GM12872 (cell line): ENCODE measurements around the gene STARD3.

Source experiments
- TF ChIP-seq, protein P1 (sequence below): IDR thresholded peaks from 3 replicates; pipeline ENCODE4 v1.5.1; 2011; ENCODE audit warnings: low read depth, mild to moderate bottlenecking, low read length, moderate library complexity; ENCODE audit not compliant: insufficient read depth

STARD3 gene

DNA sequence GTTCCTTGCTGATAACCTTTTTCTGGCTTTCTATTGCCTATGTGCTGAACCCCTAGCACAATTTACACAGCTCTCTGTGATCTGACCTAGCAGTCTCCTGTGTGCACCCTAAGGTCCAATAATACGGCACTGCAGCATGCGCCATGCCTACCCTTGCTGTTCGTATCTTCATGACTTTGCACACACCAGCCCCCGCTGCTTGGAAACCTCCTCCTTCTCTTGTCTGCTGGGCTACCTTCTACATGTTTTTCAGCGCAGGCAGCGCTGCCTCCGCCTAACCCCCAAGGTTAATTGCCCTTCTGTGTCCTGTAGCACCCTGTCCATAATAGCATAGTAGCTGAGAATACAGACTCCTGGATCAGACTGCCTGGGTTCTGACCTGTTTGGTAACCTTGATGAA, 1.4 kb downstream of the STARD3 start:
- TF ChIP-seq, protein P1, sequence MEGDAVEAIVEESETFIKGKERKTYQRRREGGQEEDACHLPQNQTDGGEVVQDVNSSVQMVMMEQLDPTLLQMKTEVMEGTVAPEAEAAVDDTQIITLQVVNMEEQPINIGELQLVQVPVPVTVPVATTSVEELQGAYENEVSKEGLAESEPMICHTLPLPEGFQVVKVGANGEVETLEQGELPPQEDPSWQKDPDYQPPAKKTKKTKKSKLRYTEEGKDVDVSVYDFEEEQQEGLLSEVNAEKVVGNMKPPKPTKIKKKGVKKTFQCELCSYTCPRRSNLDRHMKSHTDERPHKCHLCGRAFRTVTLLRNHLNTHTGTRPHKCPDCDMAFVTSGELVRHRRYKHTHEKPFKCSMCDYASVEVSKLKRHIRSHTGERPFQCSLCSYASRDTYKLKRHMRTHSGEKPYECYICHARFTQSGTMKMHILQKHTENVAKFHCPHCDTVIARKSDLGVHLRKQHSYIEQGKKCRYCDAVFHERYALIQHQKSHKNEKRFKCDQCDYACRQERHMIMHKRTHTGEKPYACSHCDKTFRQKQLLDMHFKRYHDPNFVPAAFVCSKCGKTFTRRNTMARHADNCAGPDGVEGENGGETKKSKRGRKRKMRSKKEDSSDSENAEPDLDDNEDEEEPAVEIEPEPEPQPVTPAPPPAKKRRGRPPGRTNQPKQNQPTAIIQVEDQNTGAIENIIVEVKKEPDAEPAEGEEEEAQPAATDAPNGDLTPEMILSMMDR, result no peak

- TF ChIP-seq, protein P1, result no peak
These were observed 2.1 kb downstream of the STARD3 start for GRCh38 chr17:39639043-39639442.

DNA sequence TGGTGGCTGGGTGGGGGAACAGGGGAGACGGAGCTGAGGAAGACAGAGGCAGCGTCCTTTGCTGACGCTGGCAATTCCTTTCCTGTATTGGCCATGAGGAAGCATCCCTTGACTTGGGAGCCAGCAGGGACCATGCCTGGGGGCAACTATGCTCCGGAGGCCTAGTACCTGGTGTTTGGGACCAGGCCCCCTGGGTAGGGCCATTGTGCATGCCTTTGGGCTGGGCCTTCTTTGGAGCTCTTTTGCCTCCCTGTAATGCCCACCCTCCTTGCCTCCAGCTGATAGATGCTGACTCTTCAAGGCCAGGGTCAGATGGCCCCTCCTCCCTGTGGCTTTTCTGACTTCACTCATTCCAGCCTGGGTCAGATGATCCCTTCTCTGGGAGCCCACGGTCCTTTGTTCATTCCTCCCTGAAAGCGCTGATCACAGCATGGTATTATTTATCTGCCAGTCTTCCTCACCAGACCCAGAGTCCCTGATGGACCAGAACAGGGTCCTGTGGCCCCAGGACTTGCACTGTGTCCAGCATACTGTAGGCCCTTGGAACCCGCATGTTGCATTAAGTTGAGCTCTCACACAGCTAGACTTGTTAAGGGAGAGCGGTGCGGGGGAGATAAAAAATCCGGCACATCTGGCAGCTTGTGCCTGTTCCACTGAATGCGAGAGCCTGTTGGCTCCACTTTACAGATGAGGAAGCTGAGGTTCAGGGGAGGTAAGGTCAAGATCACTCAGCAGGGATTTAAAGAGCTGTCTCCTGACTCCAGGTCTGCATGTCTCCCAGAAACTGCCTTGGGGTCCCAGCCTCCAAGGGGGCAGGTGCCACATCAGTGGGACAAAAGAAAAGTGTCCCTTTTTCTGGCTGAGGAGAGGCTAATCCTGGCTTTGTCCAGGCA, 2.9 kb downstream of the STARD3 start:
- TF ChIP-seq, protein P1, result no peak

DNA sequence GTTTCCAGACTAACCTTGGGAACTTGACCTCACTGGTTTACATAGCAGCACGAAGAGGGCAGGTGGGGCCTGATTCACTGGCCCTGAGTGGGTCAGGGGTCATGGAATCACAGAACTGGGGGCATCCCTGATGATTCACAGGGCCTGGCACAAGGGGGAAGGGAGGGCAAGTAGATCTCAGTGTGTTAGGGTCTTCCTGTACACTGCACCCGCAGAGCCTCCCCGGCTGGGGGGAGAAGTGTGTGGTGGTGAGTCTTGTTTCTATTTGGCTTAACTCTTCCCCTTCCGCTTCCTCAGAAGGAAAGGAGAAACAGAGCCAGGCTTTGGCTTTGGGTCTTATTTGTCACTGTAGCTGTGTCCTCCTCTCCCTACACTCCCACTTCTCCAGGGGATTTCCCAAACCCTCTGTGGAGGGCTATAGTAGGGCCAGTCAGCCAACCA, 3.7 kb downstream of the STARD3 start:
- TF ChIP-seq, protein P1, result no peak

- TF ChIP-seq, protein P1, result no peak
These were observed 4.2 kb downstream of the STARD3 start for GRCh38 chr17:39641097-39641496.

- TF ChIP-seq, protein P1, result no peak
These were observed 4.9 kb downstream of the STARD3 start for GRCh38 chr17:39641883-39642282.

- TF ChIP-seq, protein P1, result no peak
These were observed 5.5 kb downstream of the STARD3 start for GRCh38 chr17:39642291-39643074.
